Measurements from ENCODE around the gene TRUB2. TPM values are rescaled to one million over a fixed set of nuclear protein-coding genes. Genes with fewer than 3 reads are reported as not detected.

The TRUB2 gene
- total and polyA plus RNA-seq, 2 of the 13 experiments (the other 11 are each of a cell fraction or from before 2014, with no cell fraction given), result 22.3 to 41.2 TPM

DNA sequence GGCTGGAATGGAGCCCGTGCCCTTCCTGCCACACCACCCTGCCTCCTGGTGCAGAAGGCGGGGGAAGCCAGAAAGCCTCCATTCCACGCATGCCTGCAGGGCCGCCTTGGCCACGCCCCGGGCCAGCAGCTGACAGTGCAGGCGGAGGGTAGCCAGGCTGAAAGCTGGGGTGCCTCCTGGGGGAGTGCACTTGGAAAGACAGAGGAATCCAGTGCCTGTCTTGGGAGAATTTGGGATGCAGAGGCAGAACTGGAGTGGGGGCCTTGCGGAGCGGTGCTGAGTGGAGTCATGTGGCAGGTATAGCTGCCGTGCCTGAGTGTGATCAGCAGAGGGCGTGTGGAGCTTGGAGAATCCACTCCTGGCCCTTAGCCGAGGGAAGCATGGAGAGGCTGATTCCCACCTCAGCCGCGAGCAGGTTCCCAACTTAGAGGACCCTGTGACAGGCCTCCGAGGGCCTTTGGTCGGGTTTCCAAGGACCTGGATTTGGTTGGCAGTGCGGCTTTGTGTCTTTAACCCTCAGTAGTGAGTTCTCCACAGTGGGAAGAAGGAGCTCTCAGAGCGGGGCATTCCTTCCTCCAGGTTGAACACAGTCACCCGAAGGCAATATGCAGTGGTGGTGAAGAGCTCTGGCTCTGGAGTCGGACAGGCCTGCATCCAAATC is 39.9 kb upstream of the TRUB2 start (continued):
- TF ChIP-seq, protein P1, sequence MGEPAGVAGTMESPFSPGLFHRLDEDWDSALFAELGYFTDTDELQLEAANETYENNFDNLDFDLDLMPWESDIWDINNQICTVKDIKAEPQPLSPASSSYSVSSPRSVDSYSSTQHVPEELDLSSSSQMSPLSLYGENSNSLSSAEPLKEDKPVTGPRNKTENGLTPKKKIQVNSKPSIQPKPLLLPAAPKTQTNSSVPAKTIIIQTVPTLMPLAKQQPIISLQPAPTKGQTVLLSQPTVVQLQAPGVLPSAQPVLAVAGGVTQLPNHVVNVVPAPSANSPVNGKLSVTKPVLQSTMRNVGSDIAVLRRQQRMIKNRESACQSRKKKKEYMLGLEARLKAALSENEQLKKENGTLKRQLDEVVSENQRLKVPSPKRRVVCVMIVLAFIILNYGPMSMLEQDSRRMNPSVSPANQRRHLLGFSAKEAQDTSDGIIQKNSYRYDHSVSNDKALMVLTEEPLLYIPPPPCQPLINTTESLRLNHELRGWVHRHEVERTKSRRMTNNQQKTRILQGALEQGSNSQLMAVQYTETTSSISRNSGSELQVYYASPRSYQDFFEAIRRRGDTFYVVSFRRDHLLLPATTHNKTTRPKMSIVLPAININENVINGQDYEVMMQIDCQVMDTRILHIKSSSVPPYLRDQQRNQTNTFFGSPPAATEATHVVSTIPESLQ (CRISPR knock-in tag; conservative IDR thresholded peaks at IDR 0.05), result no peak
- TF ChIP-seq, protein P2, sequence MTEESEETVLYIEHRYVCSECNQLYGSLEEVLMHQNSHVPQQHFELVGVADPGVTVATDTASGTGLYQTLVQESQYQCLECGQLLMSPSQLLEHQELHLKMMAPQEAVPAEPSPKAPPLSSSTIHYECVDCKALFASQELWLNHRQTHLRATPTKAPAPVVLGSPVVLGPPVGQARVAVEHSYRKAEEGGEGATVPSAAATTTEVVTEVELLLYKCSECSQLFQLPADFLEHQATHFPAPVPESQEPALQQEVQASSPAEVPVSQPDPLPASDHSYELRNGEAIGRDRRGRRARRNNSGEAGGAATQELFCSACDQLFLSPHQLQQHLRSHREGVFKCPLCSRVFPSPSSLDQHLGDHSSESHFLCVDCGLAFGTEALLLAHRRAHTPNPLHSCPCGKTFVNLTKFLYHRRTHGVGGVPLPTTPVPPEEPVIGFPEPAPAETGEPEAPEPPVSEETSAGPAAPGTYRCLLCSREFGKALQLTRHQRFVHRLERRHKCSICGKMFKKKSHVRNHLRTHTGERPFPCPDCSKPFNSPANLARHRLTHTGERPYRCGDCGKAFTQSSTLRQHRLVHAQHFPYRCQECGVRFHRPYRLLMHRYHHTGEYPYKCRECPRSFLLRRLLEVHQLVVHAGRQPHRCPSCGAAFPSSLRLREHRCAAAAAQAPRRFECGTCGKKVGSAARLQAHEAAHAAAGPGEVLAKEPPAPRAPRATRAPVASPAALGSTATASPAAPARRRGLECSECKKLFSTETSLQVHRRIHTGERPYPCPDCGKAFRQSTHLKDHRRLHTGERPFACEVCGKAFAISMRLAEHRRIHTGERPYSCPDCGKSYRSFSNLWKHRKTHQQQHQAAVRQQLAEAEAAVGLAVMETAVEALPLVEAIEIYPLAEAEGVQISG (CRISPR knock-in tag; IDR thresholded peaks at IDR 0.05), result peak; percentile 47
- TF ChIP-seq ZNF572 (CRISPR knock-in tag; IDR thresholded peaks at IDR 0.05) (no peak), FOSL2 (CRISPR knock-in tag; IDR thresholded peaks at IDR 0.05) (peak; percentile 43), MIER3 (CRISPR knock-in tag; IDR thresholded peaks at IDR 0.05; ENCODE audit: borderline replicate concordance) (peak; percentile 42; the same call in 1 of the 2 replicates), SNAI1 (CRISPR knock-in tag; IDR thresholded peaks at IDR 0.05; ENCODE audit: borderline replicate concordance) (no peak), KLF16 (CRISPR knock-in tag; IDR thresholded peaks at IDR 0.05) (peak in 1 of 2 experiments; percentile 67; a peak in 1 of 4 replicates), RXRA (CRISPR knock-in tag; IDR thresholded peaks at IDR 0.05) (peak; percentile 27; the same call in 1 of the 2 replicates), NR2F6 (IDR thresholded peaks at IDR 0.05) (no peak), NR2F6 (CRISPR knock-in tag; IDR thresholded peaks at IDR 0.05) (peak; percentile 20; the same call in 1 of the 2 replicates)
- TF ChIP-seq, protein P3, sequence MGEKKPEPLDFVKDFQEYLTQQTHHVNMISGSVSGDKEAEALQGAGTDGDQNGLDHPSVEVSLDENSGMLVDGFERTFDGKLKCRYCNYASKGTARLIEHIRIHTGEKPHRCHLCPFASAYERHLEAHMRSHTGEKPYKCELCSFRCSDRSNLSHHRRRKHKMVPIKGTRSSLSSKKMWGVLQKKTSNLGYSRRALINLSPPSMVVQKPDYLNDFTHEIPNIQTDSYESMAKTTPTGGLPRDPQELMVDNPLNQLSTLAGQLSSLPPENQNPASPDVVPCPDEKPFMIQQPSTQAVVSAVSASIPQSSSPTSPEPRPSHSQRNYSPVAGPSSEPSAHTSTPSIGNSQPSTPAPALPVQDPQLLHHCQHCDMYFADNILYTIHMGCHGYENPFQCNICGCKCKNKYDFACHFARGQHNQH (CRISPR knock-in tag; IDR thresholded peaks at IDR 0.05), result peak; percentile 62; the same call in 1 of the 2 replicates
- TF ChIP-seq, protein P4, sequence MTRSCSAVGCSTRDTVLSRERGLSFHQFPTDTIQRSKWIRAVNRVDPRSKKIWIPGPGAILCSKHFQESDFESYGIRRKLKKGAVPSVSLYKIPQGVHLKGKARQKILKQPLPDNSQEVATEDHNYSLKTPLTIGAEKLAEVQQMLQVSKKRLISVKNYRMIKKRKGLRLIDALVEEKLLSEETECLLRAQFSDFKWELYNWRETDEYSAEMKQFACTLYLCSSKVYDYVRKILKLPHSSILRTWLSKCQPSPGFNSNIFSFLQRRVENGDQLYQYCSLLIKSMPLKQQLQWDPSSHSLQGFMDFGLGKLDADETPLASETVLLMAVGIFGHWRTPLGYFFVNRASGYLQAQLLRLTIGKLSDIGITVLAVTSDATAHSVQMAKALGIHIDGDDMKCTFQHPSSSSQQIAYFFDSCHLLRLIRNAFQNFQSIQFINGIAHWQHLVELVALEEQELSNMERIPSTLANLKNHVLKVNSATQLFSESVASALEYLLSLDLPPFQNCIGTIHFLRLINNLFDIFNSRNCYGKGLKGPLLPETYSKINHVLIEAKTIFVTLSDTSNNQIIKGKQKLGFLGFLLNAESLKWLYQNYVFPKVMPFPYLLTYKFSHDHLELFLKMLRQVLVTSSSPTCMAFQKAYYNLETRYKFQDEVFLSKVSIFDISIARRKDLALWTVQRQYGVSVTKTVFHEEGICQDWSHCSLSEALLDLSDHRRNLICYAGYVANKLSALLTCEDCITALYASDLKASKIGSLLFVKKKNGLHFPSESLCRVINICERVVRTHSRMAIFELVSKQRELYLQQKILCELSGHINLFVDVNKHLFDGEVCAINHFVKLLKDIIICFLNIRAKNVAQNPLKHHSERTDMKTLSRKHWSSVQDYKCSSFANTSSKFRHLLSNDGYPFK (CRISPR knock-in tag; IDR thresholded peaks at IDR 0.05; ENCODE audit: borderline replicate concordance), result peak; percentile 44; the same call in 1 of the 2 replicates
- TF ChIP-seq, protein P5, sequence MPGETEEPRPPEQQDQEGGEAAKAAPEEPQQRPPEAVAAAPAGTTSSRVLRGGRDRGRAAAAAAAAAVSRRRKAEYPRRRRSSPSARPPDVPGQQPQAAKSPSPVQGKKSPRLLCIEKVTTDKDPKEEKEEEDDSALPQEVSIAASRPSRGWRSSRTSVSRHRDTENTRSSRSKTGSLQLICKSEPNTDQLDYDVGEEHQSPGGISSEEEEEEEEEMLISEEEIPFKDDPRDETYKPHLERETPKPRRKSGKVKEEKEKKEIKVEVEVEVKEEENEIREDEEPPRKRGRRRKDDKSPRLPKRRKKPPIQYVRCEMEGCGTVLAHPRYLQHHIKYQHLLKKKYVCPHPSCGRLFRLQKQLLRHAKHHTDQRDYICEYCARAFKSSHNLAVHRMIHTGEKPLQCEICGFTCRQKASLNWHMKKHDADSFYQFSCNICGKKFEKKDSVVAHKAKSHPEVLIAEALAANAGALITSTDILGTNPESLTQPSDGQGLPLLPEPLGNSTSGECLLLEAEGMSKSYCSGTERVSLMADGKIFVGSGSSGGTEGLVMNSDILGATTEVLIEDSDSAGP (CRISPR knock-in tag; IDR thresholded peaks at IDR 0.05; ENCODE audit: borderline replicate concordance), result peak; percentile 67; the same call in 1 of the 2 replicates
- TF ChIP-seq, protein P6, sequence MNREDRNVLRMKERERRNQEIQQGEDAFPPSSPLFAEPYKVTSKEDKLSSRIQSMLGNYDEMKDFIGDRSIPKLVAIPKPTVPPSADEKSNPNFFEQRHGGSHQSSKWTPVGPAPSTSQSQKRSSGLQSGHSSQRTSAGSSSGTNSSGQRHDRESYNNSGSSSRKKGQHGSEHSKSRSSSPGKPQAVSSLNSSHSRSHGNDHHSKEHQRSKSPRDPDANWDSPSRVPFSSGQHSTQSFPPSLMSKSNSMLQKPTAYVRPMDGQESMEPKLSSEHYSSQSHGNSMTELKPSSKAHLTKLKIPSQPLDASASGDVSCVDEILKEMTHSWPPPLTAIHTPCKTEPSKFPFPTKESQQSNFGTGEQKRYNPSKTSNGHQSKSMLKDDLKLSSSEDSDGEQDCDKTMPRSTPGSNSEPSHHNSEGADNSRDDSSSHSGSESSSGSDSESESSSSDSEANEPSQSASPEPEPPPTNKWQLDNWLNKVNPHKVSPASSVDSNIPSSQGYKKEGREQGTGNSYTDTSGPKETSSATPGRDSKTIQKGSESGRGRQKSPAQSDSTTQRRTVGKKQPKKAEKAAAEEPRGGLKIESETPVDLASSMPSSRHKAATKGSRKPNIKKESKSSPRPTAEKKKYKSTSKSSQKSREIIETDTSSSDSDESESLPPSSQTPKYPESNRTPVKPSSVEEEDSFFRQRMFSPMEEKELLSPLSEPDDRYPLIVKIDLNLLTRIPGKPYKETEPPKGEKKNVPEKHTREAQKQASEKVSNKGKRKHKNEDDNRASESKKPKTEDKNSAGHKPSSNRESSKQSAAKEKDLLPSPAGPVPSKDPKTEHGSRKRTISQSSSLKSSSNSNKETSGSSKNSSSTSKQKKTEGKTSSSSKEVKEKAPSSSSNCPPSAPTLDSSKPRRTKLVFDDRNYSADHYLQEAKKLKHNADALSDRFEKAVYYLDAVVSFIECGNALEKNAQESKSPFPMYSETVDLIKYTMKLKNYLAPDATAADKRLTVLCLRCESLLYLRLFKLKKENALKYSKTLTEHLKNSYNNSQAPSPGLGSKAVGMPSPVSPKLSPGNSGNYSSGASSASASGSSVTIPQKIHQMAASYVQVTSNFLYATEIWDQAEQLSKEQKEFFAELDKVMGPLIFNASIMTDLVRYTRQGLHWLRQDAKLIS (CRISPR knock-in tag; IDR thresholded peaks at IDR 0.05), result no peak
